NCI-H2227 treated with DMSO at 0.1 percent for 48 hours (cell line): Measurements from ENCODE around the gene L3MBTL4.

Experiments used
- DNase-seq: peaks from one replicate; lab custom pipeline; 2025; lab: John Stamatoyannopoulos, UW

L3MBTL4 gene

GRCh38 chr18:6024745-6025248 lies 389.9 kb downstream of the L3MBTL4 start:
- no peak for DNase-seq

DNA sequence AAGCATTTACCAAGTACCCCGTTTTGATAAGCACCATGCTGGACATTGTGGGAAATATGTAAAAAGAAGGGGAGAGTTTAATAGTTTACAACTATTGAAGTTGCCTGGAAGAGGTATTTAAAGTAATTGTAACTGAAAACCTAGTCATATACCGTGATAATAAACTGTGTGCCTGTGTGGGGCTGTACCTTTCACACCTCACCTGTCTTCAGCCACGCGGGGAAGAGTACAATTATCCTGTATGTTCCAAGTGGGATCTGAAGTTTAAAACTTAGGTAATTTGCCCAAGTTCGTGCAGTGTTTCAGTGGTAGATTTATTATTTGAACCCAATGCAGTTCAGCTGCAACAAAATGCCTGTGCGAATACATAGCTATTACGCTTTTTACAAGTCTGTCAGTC lies 391.2 kb downstream of the L3MBTL4 start:
- no peak for DNase-seq

DNA sequence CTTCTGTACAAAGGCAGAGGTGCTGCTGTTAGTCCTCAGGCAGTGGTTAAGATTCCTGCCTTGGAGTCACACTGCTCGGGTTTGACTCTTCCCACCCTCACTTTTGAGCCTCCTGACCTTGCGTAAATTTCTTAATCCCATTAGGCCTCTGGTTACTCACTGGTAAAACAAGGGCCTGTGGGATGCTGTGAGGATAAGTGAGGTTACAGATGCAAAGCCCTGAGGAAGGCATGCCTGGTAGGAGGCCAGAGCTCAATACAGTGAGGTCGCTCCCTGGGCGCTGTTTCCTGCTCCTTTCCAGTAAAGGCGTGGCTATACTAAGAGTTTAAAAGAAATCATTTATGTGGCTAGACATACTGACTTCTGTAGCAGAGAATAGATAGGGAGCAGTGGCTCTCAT lies 391.9 kb downstream of the L3MBTL4 start:
- DNase-seq: no peak

GRCh38 chr18:6022074-6022444 lies 392.7 kb downstream of the L3MBTL4 start:
- no peak for DNase-seq

DNA sequence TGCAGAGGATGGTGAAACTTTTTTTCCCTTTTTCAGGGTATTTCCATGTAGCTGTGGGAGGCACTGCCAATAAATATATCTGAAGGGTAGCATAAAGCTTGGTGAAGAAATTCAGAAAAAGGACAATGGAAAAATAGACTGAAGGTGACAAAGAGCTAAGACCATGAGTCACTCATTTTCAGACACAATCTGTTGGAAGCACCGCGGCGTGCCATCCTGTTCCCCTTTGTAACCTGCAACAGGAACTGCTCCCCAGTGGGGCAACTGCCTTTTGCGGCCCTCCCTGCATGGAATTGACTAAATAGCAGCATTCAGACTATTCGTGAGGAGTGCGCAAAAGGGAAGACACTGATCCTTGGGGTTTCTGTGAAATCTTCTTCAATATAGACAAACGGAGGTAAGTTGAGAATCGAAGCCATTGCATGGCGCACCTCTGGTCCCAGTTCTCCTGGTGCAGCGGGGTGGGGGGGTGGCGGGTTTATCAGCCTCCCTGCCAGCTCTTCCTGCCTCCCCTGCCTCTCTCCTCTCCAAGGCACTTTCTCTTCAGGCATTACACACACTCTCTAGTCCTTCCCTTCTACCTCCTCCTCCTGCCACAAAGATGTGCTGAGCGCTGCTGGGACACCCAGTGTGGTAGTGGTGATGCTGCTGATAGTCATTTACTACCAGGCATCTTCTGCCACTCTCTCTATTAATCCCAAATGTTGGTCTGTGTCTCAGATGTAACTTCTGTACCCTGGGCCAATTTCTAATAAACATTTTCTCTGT lies 393.2 kb downstream of the L3MBTL4 start:
- DNase-seq: no peak

GRCh38 chr18:6018671-6019070 lies 396.0 kb downstream of the L3MBTL4 start:
- DNase-seq: no peak

- no peak for DNase-seq
Measured at GRCh38 chr18:6017171-6017570, 397.5 kb downstream of the L3MBTL4 start.

GRCh38 chr18:6015364-6015763 lies 399.3 kb downstream of the L3MBTL4 start:
- DNase-seq: no peak

GRCh38 chr18:6013171-6013810 lies 401.4 kb downstream of the L3MBTL4 start:
- DNase-seq: no peak

GRCh38 chr18:6010921-6011320 lies 403.8 kb downstream of the L3MBTL4 start:
- DNase-seq: no peak

- DNase-seq: no peak
Measured at GRCh38 chr18:6010284-6010683, 404.4 kb downstream of the L3MBTL4 start.

- no peak for DNase-seq
Measured at GRCh38 chr18:6009756-6010155, 405.0 kb downstream of the L3MBTL4 start.

GRCh38 chr18:6004683-6005082 lies 410.0 kb downstream of the L3MBTL4 start:
- no peak for DNase-seq

DNA sequence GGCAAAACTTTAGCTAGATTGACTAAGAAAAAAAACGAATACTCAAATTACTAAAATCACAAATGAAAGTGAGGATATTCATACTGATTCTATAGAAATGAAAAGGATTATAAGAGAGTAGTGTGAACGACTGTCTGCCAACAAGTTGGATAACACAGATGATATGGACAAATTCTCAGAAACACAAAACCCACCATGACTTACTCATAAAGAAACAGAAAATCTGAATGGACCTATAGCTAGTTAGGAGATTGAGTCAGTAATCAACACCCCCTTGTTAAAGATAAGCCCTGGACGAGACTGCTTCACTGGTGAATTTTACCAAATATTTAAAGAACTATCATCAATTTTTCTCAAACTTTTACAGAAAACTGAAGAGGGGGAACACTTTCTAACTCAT lies 410.6 kb downstream of the L3MBTL4 start:
- DNase-seq: no peak

- DNase-seq: no peak
Measured at GRCh38 chr18:6001867-6002266, 412.8 kb downstream of the L3MBTL4 start.

GRCh38 chr18:5998907-5999306 lies 415.8 kb downstream of the L3MBTL4 start:
- no peak for DNase-seq

- DNase-seq: no peak
Measured at GRCh38 chr18:5998166-5998881, 416.4 kb downstream of the L3MBTL4 start.

GRCh38 chr18:5997361-5997760 lies 417.4 kb downstream of the L3MBTL4 start:
- no peak for DNase-seq

- no peak for DNase-seq
Measured at GRCh38 chr18:5995626-5996025, 419.1 kb downstream of the L3MBTL4 start.

DNA sequence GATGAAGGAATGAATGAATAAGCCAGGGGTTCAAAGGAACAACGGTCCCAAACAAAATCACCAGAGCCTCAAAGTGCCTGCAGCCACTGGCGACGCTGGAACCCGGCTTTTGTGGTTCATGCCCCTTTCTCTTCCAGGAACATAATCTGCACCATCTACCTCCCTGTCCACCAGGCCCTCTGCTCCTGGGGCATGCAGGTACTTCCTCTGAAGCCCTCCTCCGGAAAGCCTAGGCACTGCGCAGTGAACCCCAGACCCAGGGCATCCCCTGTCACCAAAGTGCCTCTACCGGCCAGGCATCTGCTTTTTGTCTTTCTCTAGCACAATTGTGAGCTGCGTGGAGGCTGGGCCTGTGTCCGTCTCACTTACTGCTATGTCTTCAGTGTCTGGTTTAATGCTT lies 420.8 kb downstream of the L3MBTL4 start:
- no peak for DNase-seq

GRCh38 chr18:5992381-5992780 lies 422.3 kb downstream of the L3MBTL4 start:
- no peak for DNase-seq

GRCh38 chr18:5987249-5987648 lies 427.5 kb downstream of the L3MBTL4 start:
- DNase-seq: no peak
